ENCODE results near the gene AKAP8L.

AKAP8L gene

DNA sequence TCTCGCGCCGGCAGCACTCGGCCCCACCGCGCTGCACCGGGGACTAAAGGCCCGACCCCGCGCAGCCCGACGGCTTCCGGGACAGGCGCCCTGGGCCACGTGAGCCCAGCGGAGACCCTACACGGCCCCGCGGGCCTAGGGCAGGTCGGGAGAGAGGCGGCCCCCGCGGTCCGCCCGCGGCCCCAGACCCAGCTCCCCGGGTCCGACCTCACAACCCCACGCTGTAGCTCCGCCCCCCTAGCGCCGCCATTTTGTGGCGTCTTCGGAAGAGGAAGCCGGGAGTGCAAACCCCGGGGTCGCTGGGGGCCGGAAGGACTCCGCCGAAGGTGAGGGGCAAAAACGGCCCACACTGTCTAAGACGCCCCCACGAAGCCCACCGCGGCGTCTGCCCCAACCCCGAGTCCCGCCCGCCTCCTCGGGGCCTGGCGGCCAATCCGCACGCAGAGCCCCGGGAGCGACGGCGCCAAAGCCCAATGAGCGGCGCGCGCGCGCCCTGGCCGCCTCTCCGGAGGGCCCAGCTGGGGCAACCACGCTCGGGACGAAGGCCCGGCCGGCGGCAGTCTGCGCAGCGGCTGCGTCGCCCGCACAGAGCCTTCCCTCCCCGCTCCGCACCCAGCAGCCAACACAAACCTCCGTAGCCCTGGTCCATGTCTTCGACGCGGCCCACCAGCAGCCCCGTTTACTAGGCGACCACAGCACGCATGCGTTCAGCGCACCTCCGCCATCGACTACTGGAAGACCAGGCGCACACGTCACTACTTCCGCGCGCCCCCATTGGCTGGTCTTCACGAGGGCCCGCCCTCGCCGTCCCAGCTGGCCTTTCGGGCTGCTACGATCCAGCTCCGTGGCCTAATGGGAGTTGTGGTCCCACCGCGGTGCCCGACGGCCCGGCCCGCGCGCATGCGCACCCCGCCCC is 39.4 kb downstream of the AKAP8L start, which contains the start of gene AKAP8:
AKAP8 (minus strand) TSS at position 705 of the 916 bp plus-strand sequence; CDS start at position 649, 56 bp downstream.
- Mint-ChIP-seq H3K4me3 (peak within 1 kb of the TSS; percentile 89), H3K36me3 (ENCODE audit: low read depth) (peaks cover 19% of the 10 kb centered on the region), H3K4me1 (peaks cover 47% of the 10 kb centered on the region), H3K27me3 (ENCODE audit: low read depth, poor library complexity) (peaks cover 3% of the 10 kb centered on the region), H3K9me3 (no peaks in the 10 kb centered on the region), H3K27ac (peak within 1 kb of the TSS; percentile 100)
- TF ChIP-seq, protein P1, sequence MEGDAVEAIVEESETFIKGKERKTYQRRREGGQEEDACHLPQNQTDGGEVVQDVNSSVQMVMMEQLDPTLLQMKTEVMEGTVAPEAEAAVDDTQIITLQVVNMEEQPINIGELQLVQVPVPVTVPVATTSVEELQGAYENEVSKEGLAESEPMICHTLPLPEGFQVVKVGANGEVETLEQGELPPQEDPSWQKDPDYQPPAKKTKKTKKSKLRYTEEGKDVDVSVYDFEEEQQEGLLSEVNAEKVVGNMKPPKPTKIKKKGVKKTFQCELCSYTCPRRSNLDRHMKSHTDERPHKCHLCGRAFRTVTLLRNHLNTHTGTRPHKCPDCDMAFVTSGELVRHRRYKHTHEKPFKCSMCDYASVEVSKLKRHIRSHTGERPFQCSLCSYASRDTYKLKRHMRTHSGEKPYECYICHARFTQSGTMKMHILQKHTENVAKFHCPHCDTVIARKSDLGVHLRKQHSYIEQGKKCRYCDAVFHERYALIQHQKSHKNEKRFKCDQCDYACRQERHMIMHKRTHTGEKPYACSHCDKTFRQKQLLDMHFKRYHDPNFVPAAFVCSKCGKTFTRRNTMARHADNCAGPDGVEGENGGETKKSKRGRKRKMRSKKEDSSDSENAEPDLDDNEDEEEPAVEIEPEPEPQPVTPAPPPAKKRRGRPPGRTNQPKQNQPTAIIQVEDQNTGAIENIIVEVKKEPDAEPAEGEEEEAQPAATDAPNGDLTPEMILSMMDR (IDR thresholded peaks at IDR 0.05) = no peak
- peak; percentile 98 for DNase-seq

DNA sequence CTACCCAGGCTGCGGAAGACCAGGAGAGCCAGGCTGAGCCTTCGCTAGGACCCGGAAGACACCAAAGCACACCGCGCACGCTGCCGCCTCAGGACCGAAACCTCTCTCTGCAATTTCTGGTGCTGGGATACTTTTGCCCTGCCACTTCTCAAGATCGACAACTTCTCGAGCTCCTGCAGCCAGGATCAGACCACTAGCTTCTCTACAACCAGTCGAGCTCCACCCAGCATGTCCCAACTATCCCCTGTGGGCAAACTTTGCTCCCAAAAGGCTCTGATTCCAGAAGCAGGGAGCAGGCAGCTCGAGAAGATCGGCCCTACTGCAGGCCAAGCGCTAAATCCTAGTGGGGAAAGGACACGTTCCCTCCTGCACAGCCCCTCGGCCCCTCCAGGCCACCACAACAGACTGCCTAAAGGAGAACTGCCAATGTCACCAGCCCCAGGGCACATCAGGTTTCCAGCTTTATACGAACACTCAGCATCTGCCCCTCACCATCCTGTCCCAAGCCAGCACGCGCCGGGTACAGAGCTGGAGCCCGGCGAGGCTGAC is 40.2 kb downstream of the AKAP8L start:
- peak overlapping the region; percentile 89 for H3K4me3 Mint-ChIP-seq
- TF ChIP-seq, protein P1 (IDR thresholded peaks at IDR 0.05) = no peak
- H3K27me3 Mint-ChIP-seq (ENCODE audit: low read depth, poor library complexity) = peaks cover 3% of the 10 kb centered on the region
- peaks cover 47% of the 10 kb centered on the region for H3K4me1 Mint-ChIP-seq
- peaks cover 19% of the 10 kb centered on the region for H3K36me3 Mint-ChIP-seq (ENCODE audit: low read depth)
- no peaks in the 10 kb centered on the region for H3K9me3 Mint-ChIP-seq
- peak overlapping the region; percentile 92 for H3K27ac Mint-ChIP-seq
- peak; percentile 46 for DNase-seq

DNA sequence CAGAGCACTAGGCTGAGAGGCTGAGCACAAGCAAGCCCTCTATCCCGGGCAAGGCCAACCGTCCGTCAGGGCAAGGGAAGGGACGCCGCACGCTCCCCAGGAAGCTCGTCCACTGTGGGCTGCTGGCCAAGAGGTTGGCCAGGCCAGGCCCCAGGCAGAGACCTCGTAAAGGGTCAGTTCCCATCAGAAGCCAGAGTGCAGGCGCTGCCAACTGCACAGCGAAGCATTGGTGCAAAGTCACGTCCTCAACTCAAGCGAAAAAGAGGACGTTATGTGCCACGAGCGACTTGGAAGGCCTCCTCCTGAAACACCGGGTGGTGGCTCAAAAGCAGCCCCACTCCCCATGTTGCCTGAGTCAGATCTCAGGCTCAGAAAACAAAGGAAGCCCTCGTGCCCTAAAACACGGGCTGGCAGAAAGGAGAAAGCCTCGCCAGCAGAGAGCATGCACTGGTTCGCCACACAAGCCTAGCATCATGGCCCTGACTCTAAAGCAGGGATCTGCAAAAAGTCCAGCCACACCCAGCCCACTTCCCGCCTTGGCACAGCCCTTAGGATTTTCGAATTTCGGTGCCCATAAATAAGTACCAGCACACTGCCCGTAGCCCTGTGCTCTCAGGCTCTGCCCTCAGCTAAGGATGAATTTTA is 43.9 kb downstream of the AKAP8L start:
- no peak overlapping the region for H3K4me3 Mint-ChIP-seq
- peaks cover 24% of the 10 kb centered on the region for H3K36me3 Mint-ChIP-seq (ENCODE audit: low read depth)
- H3K27me3 Mint-ChIP-seq (ENCODE audit: low read depth, poor library complexity) = peaks cover 6% of the 10 kb centered on the region
- no peak for DNase-seq
- TF ChIP-seq, protein P1 (IDR thresholded peaks at IDR 0.05) = no peak
- peak overlapping the region; percentile 36 for H3K27ac Mint-ChIP-seq
- peaks cover 30% of the 10 kb centered on the region for H3K4me1 Mint-ChIP-seq
- no peaks in the 10 kb centered on the region for H3K9me3 Mint-ChIP-seq

DNA sequence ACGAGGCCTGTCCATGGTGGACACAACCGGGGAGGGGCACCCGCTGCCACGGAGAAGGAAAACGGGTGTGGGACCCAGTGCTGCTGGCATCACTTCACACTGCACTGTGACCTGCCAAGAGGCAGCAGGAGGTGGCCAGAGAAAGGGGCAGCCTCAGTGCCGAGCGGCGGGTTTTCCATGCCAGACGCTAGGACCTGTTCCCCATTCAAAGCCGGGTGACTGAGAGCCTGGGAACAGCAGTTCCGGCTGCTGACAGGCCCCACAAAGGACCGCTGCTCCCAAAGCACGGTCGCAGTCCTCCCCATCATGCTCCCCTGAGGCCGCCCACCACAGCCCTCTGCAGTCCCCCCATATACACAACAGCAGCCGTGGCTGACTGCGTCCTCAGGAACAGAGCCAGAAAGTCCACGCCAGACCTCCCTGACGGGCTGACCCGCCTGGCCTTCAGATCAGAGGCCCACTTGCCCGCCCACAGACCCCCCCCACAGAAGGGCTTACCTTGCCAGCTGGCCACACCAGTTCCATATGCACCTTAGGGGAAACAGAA is 44.6 kb downstream of the AKAP8L start:
- Mint-ChIP-seq H3K36me3 (ENCODE audit: low read depth) (peaks cover 24% of the 10 kb centered on the region), H3K4me1 (peaks cover 30% of the 10 kb centered on the region), H3K9me3 (no peaks in the 10 kb centered on the region), H3K27me3 (ENCODE audit: low read depth, poor library complexity) (peaks cover 3% of the 10 kb centered on the region), H3K27ac (no peak overlapping the region), H3K4me3 (no peak overlapping the region)
- DNase-seq = no peak
- TF ChIP-seq, protein P1 (IDR thresholded peaks at IDR 0.05) = no peak

DNA sequence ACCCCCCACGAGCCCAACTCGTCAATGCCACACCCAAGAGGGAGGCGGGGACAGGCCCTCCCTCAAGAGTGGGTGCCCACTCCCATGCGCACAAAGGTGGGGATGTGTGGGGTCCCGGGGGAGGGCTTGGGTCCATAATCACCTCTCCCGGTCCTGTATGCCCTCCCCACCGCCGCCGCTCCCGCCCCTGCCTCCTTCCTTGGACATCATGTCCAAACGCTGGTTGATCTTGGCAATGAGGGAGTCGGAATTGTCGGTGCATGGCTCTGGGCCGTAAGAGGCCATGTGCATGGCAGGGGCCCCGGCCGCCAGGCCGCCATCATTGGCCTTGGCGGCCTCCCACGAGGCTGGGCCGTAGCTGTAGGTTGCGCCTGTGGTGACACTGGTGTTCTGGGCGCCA is 45.1 kb downstream of the AKAP8L start:
- TF ChIP-seq, protein P1 (IDR thresholded peaks at IDR 0.05) = no peak
- Mint-ChIP-seq H3K4me3 (no peak overlapping the region), H3K27me3 (ENCODE audit: low read depth, poor library complexity) (peaks cover 3% of the 10 kb centered on the region), H3K36me3 (ENCODE audit: low read depth) (peaks cover 27% of the 10 kb centered on the region), H3K27ac (no peak overlapping the region), H3K9me3 (no peaks in the 10 kb centered on the region), H3K4me1 (peaks cover 30% of the 10 kb centered on the region)
- DNase-seq = no peak
